HepG2 (cell line): ENCODE results near the gene PRM3. TPM values are rescaled to one million over a fixed set of nuclear protein-coding genes. Genes with fewer than 3 reads are reported as not detected.

ENCODE experiments used
- CHCHD3 ChIP-seq: sonication (generic); formaldehyde crosslinking; IDR thresholded peaks from 2 replicates; pipeline ENCODE4 v1.8.0; 2022; ENCODE audit warnings: mild to moderate bottlenecking, missing genetic modification reagents, moderate library complexity
- MAFG ChIP-seq: sonication (generic); formaldehyde crosslinking; IDR thresholded peaks from 2 replicates; pipeline ENCODE4 v1.5.1; 2020; ENCODE audit warnings: mild to moderate bottlenecking, missing genetic modification reagents
- MXI1 ChIP-seq: IDR thresholded peaks from 3 replicates; pipeline ENCODE4 v1.6.1; 2012; ENCODE audit warnings: low read depth, low read length, inconsistent platforms, borderline replicate concordance
- PRPF4 ChIP-seq: fragments of 200-400 bp; formaldehyde crosslinking; IDR thresholded peaks from 2 replicates; pipeline ENCODE4 v1.6.1; 2016; ENCODE audit warnings: low read length, low read depth; ENCODE audit not compliant: poor library complexity, severe bottlenecking
- RBM39 ChIP-seq: fragments of 200-400 bp; formaldehyde crosslinking; IDR thresholded peaks from one replicate; pipeline ENCODE4 v1.6.1; 2018; ENCODE audit warnings: antibody characterized with exemption, mild to moderate bottlenecking, low read depth, low read length; ENCODE audit not compliant: poor library complexity, severe bottlenecking
- STAT5B ChIP-seq: sonication (generic); formaldehyde crosslinking; IDR thresholded peaks from 2 replicates; pipeline ENCODE4 v1.4.0; 2020; ENCODE audit warnings: missing genetic modification reagents
- ZNF20 ChIP-seq: sonication (generic); formaldehyde crosslinking; IDR thresholded peaks from 2 replicates; pipeline ENCODE4 v1.4.0; 2020; ENCODE audit warnings: mild to moderate bottlenecking, moderate library complexity, missing genetic modification reagents
- ZNF605 ChIP-seq: sonication (generic); formaldehyde crosslinking; IDR thresholded peaks from 2 replicates; pipeline ENCODE4 v1.8.0; 2022; ENCODE audit warnings: mild to moderate bottlenecking, missing genetic modification reagents
- ZNF761 ChIP-seq: sonication (generic); formaldehyde crosslinking; conservative IDR thresholded peaks from 2 replicates; pipeline ENCODE4 v1.4.0; 2020; ENCODE audit warnings: mild to moderate bottlenecking, missing genetic modification reagents
- ZNF878 ChIP-seq: sonication (generic); formaldehyde crosslinking; IDR thresholded peaks from 2 replicates; pipeline ENCODE4 v1.8.1; 2023; ENCODE audit warnings: mild to moderate bottlenecking, missing genetic modification reagents, moderate library complexity
- polyA plus RNA-seq, 8 experiments: library from polyadenylated mRNA; depleted of rRNA in 3 of 8; stranded (reverse) in 7 of 8; unstranded in 1 of 8; fragments of >200 nt; fragmentation: Illumina TruSeq in 4 of 8; extraction: Trizol in 4 of 8; gene quantifications; 2 replicates each; pipeline versions ENCODE4 v1.2.1 to v1.2.3, GENCODE V29; 2011 to 2016; ENCODE audit warnings: low read depth in 4 of 8, missing spikeins in 1 of 8, mixed read lengths in 1 of 8; ENCODE audit not compliant: insufficient read depth in 1 of 8
- total RNA-seq, 5 experiments: library from RNA; depleted of rRNA; stranded (reverse); fragments of >200 nt; fragmentation: Illumina TruSeq; extraction: Trizol; gene quantifications; 2 replicates each; pipeline ENCODE4 v1.2.3, GENCODE V29; 2016; ENCODE audit warnings: low read depth in 1 of 5
- TF ChIP-seq, protein P1 (sequence below): sonication (generic); formaldehyde crosslinking; IDR thresholded peaks from 2 replicates; pipeline ENCODE4 v1.5.0; 2020; ENCODE audit warnings: mild to moderate bottlenecking, missing genetic modification reagents
- TF ChIP-seq, protein P2 (sequence below): sonication (generic); formaldehyde crosslinking; IDR thresholded peaks from 2 replicates; pipeline ENCODE4 v1.4.0; 2020; ENCODE audit warnings: missing genetic modification reagents
- TF ChIP-seq, protein P3 (sequence below): sonication (generic); formaldehyde crosslinking; conservative IDR thresholded peaks from 2 replicates; pipeline ENCODE4 v1.5.0; 2020; ENCODE audit warnings: missing genetic modification reagents
- TF ChIP-seq, protein P4 (sequence below), 2 experiments: fragments of 450-650 bp in 1 of 2; sonication (generic) in 1 of 2; formaldehyde crosslinking; IDR thresholded peaks; 2 replicates each; pipeline versions ENCODE4 v1.5.0 to v1.8.0; 2020 to 2022; ENCODE audit warnings: mild to moderate bottlenecking in 1 of 2, missing genetic modification reagents in 1 of 2
- TF ChIP-seq, protein P5 (sequence below): sonication (generic); formaldehyde crosslinking; IDR thresholded peaks from 2 replicates; pipeline ENCODE4 v1.5.0; 2020; ENCODE audit warnings: mild to moderate bottlenecking, missing genetic modification reagents
- TF ChIP-seq, protein P6 (sequence below): sonication (generic); formaldehyde crosslinking; IDR thresholded peaks from 2 replicates; pipeline ENCODE4 v1.8.0; 2022; ENCODE audit warnings: missing genetic modification reagents, low read depth, mild to moderate bottlenecking, borderline replicate concordance
- TF ChIP-seq, protein P7 (sequence below): sonication (generic); formaldehyde crosslinking; IDR thresholded peaks from 2 replicates; pipeline ENCODE4 v1.8.1; 2023; ENCODE audit warnings: mild to moderate bottlenecking, missing genetic modification reagents

PRM3 gene
- total and polyA plus RNA-seq, 2 of the 13 experiments (the other 11 are each of a cell fraction or from before 2014, with no cell fraction given) = not detected

DNA sequence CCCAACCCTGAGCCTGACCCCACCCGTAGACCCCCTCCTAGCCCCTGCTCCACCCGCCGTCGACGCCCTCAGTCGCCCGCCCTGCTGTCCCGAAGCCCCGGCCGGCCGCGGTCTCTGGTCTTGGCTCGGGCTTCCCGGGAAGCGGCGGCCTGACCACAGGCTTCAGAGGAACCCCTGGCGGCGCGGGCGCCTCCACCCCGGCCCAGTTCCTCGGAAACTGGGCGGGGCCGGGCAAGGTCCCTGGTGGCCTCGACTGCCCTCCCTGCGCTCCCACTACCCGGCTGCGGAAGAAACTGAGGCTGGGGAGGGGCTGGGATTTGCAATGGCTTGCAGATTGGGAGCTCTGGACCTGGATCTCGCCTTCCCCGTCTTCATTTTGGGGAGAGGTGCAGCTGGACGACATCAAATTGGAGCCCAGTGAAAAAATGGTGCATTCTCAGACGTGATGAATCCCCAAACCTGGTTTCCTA is 16.7 kb downstream of the PRM3 start (continued):
- TF ChIP-seq RBM39 (peak; percentile 80), PRPF4 (no peak), ZNF761 (no peak), MAFG (no peak), ZNF20 (CRISPR knock-in tag) (no peak; the same call in 1 of the 2 replicates), ZNF605 (CRISPR knock-in tag) (no peak; the same call in 1 of the 2 replicates), STAT5B (CRISPR knock-in tag) (0 out of 2 replicates have a peak, but pooled peaks have one; percentile 19), MXI1 (no peak), CHCHD3 (CRISPR knock-in tag) (0 out of 2 replicates have a peak, but pooled peaks have one; percentile 5), ZNF878 (no peak)
- TF ChIP-seq, protein P1, sequence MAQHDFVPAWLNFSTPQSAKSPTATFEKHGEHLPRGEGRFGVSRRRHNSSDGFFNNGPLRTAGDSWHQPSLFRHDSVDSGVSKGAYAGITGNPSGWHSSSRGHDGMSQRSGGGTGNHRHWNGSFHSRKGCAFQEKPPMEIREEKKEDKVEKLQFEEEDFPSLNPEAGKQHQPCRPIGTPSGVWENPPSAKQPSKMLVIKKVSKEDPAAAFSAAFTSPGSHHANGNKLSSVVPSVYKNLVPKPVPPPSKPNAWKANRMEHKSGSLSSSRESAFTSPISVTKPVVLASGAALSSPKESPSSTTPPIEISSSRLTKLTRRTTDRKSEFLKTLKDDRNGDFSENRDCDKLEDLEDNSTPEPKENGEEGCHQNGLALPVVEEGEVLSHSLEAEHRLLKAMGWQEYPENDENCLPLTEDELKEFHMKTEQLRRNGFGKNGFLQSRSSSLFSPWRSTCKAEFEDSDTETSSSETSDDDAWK (CRISPR knock-in tag) = no peak
- TF ChIP-seq, protein P2, sequence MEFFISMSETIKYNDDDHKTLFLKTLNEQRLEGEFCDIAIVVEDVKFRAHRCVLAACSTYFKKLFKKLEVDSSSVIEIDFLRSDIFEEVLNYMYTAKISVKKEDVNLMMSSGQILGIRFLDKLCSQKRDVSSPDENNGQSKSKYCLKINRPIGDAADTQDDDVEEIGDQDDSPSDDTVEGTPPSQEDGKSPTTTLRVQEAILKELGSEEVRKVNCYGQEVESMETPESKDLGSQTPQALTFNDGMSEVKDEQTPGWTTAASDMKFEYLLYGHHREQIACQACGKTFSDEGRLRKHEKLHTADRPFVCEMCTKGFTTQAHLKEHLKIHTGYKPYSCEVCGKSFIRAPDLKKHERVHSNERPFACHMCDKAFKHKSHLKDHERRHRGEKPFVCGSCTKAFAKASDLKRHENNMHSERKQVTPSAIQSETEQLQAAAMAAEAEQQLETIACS (CRISPR knock-in tag) = no peak
- TF ChIP-seq, protein P3, sequence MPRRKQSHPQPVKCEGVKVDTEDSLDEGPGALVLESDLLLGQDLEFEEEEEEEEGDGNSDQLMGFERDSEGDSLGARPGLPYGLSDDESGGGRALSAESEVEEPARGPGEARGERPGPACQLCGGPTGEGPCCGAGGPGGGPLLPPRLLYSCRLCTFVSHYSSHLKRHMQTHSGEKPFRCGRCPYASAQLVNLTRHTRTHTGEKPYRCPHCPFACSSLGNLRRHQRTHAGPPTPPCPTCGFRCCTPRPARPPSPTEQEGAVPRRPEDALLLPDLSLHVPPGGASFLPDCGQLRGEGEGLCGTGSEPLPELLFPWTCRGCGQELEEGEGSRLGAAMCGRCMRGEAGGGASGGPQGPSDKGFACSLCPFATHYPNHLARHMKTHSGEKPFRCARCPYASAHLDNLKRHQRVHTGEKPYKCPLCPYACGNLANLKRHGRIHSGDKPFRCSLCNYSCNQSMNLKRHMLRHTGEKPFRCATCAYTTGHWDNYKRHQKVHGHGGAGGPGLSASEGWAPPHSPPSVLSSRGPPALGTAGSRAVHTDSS (CRISPR knock-in tag) = no peak
- TF ChIP-seq, protein P4, sequence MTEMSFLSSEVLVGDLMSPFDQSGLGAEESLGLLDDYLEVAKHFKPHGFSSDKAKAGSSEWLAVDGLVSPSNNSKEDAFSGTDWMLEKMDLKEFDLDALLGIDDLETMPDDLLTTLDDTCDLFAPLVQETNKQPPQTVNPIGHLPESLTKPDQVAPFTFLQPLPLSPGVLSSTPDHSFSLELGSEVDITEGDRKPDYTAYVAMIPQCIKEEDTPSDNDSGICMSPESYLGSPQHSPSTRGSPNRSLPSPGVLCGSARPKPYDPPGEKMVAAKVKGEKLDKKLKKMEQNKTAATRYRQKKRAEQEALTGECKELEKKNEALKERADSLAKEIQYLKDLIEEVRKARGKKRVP (CRISPR knock-in tag; IDR thresholded peaks at IDR 0.05) = 0 out of 4 replicates have a peak, but pooled peaks of 1 of the 2 experiments have one; percentile 25
- TF ChIP-seq, protein P5, sequence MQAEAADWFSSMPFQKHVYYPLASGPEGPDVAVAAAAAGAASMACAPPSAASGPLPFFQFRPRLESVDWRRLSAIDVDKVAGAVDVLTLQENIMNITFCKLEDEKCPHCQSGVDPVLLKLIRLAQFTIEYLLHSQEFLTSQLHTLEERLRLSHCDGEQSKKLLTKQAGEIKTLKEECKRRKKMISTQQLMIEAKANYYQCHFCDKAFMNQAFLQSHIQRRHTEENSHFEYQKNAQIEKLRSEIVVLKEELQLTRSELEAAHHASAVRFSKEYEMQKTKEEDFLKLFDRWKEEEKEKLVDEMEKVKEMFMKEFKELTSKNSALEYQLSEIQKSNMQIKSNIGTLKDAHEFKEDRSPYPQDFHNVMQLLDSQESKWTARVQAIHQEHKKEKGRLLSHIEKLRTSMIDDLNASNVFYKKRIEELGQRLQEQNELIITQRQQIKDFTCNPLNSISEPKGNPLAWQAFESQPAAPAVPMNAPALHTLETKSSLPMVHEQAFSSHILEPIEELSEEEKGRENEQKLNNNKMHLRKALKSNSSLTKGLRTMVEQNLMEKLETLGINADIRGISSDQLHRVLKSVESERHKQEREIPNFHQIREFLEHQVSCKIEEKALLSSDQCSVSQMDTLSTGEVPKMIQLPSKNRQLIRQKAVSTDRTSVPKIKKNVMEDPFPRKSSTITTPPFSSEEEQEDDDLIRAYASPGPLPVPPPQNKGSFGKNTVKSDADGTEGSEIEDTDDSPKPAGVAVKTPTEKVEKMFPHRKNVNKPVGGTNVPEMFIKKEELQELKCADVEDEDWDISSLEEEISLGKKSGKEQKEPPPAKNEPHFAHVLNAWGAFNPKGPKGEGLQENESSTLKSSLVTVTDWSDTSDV (CRISPR knock-in tag) = 0 out of 2 replicates have a peak, but pooled peaks have one; percentile 17
- TF ChIP-seq, protein P6, sequence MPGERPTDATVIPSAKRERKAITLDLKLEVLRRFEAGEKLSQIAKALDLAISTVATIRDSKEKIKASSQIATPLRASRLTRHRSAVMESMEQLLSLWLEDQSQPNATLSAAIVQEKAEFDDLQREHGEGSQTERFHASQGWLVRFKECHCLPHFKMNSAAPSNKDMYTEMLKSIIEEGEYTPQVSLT = no peak
- TF ChIP-seq, protein P7, sequence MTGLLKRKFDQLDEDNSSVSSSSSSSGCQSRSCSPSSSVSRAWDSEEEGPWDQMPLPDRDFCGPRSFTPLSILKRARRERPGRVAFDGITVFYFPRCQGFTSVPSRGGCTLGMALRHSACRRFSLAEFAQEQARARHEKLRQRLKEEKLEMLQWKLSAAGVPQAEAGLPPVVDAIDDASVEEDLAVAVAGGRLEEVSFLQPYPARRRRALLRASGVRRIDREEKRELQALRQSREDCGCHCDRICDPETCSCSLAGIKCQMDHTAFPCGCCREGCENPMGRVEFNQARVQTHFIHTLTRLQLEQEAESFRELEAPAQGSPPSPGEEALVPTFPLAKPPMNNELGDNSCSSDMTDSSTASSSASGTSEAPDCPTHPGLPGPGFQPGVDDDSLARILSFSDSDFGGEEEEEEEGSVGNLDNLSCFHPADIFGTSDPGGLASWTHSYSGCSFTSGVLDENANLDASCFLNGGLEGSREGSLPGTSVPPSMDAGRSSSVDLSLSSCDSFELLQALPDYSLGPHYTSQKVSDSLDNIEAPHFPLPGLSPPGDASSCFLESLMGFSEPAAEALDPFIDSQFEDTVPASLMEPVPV (CRISPR knock-in tag) = no peak
